CD14-positive monocyte (primary cell): Measurements from ENCODE around the gene PORCN. TPM values are rescaled to one million over a fixed set of nuclear protein-coding genes. Genes with fewer than 3 reads are reported as not detected.
A peak's percentile ranks its signal among the peaks of the same experiment; 100 is the strongest.

ENCODE experiments used
- DNase-seq, 3 donors: peaks; one replicate each; pipeline ENCODE4 v3.0.0-alpha.2; 2011 to 2022
- H2AFZ ChIP-seq: 2 replicates; pipeline ENCODE4 v1.6.0; 2012; ENCODE audit warnings: mild to moderate bottlenecking, low read depth, low read length, inconsistent platforms; ENCODE audit not compliant: insufficient read depth, poor library complexity, severe bottlenecking
- H3K27ac ChIP-seq, 2 donors: 1 replicate in 1 of 2; 2 replicates in 1 of 2; pipeline ENCODE4 v1.5.1; 2012 to 2013; ENCODE audit warnings: low read length in 2 of 2, control low read depth in 1 of 2, inconsistent platforms in 1 of 2, low read depth in 1 of 2, mild to moderate bottlenecking in 1 of 2
- H3K27me3 ChIP-seq, 2 donors: one replicate each; pipeline versions ENCODE4 v1.6.0 to v1.6.1; 2011 to 2013; ENCODE audit warnings: low read length in 2 of 2; ENCODE audit not compliant: control insufficient read depth in 2 of 2, insufficient read depth in 2 of 2
- H3K36me3 ChIP-seq, 2 donors: replicated peaks in 1 of 2; 1 replicate in 1 of 2; 2 replicates in 1 of 2; pipeline versions ENCODE4 v1.5.1 to v1.6.1; 2012 to 2013; ENCODE audit warnings: low read length in 2 of 2, control low read depth in 1 of 2, inconsistent platforms in 1 of 2, mild to moderate bottlenecking in 1 of 2; ENCODE audit not compliant: insufficient read depth in 2 of 2, control insufficient read depth in 1 of 2
- H3K4me1 ChIP-seq, 2 donors: 1 replicate in 1 of 2; 2 replicates in 1 of 2; pipeline versions ENCODE4 v1.5.1 to v1.6.1; 2012 to 2013; ENCODE audit warnings: low read length in 2 of 2, control low read depth in 1 of 2, inconsistent platforms in 1 of 2, mild to moderate bottlenecking in 1 of 2, moderate library complexity in 1 of 2; ENCODE audit not compliant: insufficient read depth in 2 of 2, control insufficient read depth in 1 of 2
- H3K4me2 ChIP-seq: replicated peaks from 2 replicates; pipeline ENCODE3; 2012; ENCODE audit warnings: low read length, moderate library complexity, mild to moderate bottlenecking; ENCODE audit not compliant: poor library complexity, severe bottlenecking; ENCODE audit errors: extremely low read depth
- H3K4me3 ChIP-seq, 3 experiments: fragments of 200-600 bp in 1 of 3; sonication (generic) in 1 of 3; replicated peaks in 1 of 3; 1 replicate in 2 of 3; 2 replicates in 1 of 3; pipeline ENCODE4 v1.5.1; 2011 to 2013; ENCODE audit warnings: low read length in 3 of 3, mild to moderate bottlenecking in 3 of 3, control low read depth in 2 of 3, low read depth in 2 of 3, inconsistent platforms in 1 of 3, moderate library complexity in 1 of 3
- H3K79me2 ChIP-seq: 2 replicates; pipeline ENCODE4 v1.6.0; 2012; ENCODE audit warnings: mild to moderate bottlenecking, control low read depth, inconsistent platforms, low read length, moderate library complexity; ENCODE audit not compliant: insufficient read depth
- H3K9ac ChIP-seq: 2 replicates; pipeline ENCODE4 v1.6.0; 2017; ENCODE audit warnings: low read length, mild to moderate bottlenecking; ENCODE audit not compliant: insufficient read depth, poor library complexity, severe bottlenecking
- H3K9me3 ChIP-seq, 2 donors: replicated peaks in 1 of 2; 1 replicate in 1 of 2; 2 replicates in 1 of 2; pipeline versions ENCODE4 v1.5.1 to v1.6.1; 2012 to 2013; ENCODE audit warnings: low read length in 2 of 2, control low read depth in 1 of 2; ENCODE audit not compliant: control insufficient read depth in 1 of 2, insufficient read depth in 1 of 2
- H4K20me1 ChIP-seq: 2 replicates; pipeline ENCODE4 v1.6.0; 2012; ENCODE audit warnings: mild to moderate bottlenecking, low read length, control low read depth, moderate library complexity; ENCODE audit not compliant: insufficient read depth
- H3K27ac Mint-ChIP-seq, 7 donors: one replicate each; pipeline ENCODE4 v1.8.0; 2020; ENCODE audit warnings: mild to moderate bottlenecking in 7 of 7, mixed read lengths in 7 of 7, moderate library complexity in 6 of 7, inconsistent platforms in 2 of 7
- H3K27me3 Mint-ChIP-seq, 3 donors: one replicate each; pipeline ENCODE4 v1.8.0; 2021 to 2022; ENCODE audit warnings: low read depth in 3 of 3, mild to moderate bottlenecking in 3 of 3, mixed read lengths in 3 of 3, moderate library complexity in 3 of 3, inconsistent platforms in 1 of 3
- H3K36me3 Mint-ChIP-seq, 2 donors: one replicate each; pipeline ENCODE4 v1.8.0; 2020; ENCODE audit warnings: mixed read lengths in 2 of 2, inconsistent platforms in 1 of 2, mild to moderate bottlenecking in 1 of 2
- H3K4me1 Mint-ChIP-seq: one replicate; pipeline ENCODE4 v1.8.0; 2020; ENCODE audit warnings: mild to moderate bottlenecking, mixed read lengths
- H3K4me3 Mint-ChIP-seq, 2 donors: one replicate each; pipeline ENCODE4 v1.8.0; 2020; ENCODE audit warnings: mild to moderate bottlenecking in 2 of 2, mixed read lengths in 2 of 2, moderate library complexity in 1 of 2
- H3K9me3 Mint-ChIP-seq, 7 donors: one replicate each; pipeline ENCODE4 v1.8.0; 2020 to 2022; ENCODE audit warnings: mixed read lengths in 7 of 7, mild to moderate bottlenecking in 6 of 7, moderate library complexity in 6 of 7, inconsistent platforms in 2 of 7
- WGBS: methylation state at CpG from one replicate; pipeline ENCODE4 v1.1.5; 2013; ENCODE audit warnings: missing lambda C conversion rate; ENCODE audit not compliant: insufficient coverage; 5-methylcytosine and 5-hydroxymethylcytosine counted together
- intact Hi-C, 2 donors: fragments of 100-400 bp; cut with micrococcal nuclease; formaldehyde crosslinking; loops; one replicate each; pipeline versions ENCODE4 v1.15.0 to v1.15.1; 2023
- polyA plus RNA-seq, 3 donors: library from polyadenylated mRNA; depleted of rRNA in 1 of 3; unstranded in 2 of 3; stranded (reverse) in 1 of 3; fragments of 300-500 nt in 2 of 3; fragments of >200 nt in 1 of 3; fragmentation: Illumina TruSeq in 2 of 3; gene quantifications; 1 replicate in 2 of 3; 2 replicates in 1 of 3; pipeline ENCODE4 v1.2.3, GENCODE V29; 2012 to 2021
- TF ChIP-seq, protein P1 (sequence below): fragments of 200-600 bp; IDR thresholded peaks from one replicate; pipeline ENCODE4 v1.8.0; 2022; ENCODE audit warnings: antibody characterized with exemption, mild to moderate bottlenecking

Gene PORCN
- polyA plus RNA-seq, 3 donors: 7.5 to 10.5 (median 7.8) TPM

DNA sequence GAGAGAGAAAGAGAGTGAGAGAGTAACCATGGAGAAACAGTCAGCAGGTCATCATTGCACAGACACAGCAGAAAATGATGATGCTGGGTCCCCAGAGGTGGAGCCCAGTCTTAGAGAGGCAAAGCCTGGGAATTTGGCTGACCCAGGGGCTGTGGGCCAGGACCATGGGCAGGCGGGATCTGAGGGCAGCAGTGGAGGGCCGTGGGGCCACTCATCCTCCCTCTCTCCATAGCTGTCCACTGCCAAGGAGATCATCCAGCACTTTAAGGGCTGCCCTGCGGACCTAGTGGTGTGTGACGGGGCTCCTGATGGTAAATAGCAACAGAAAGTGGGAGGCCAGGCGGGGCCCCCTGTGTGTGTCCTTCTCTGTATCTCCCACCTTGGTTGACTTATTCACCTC lies 30.0 kb upstream of the PORCN start:
- TF ChIP-seq, protein P1, sequence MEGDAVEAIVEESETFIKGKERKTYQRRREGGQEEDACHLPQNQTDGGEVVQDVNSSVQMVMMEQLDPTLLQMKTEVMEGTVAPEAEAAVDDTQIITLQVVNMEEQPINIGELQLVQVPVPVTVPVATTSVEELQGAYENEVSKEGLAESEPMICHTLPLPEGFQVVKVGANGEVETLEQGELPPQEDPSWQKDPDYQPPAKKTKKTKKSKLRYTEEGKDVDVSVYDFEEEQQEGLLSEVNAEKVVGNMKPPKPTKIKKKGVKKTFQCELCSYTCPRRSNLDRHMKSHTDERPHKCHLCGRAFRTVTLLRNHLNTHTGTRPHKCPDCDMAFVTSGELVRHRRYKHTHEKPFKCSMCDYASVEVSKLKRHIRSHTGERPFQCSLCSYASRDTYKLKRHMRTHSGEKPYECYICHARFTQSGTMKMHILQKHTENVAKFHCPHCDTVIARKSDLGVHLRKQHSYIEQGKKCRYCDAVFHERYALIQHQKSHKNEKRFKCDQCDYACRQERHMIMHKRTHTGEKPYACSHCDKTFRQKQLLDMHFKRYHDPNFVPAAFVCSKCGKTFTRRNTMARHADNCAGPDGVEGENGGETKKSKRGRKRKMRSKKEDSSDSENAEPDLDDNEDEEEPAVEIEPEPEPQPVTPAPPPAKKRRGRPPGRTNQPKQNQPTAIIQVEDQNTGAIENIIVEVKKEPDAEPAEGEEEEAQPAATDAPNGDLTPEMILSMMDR: no peak
- no peak for DNase-seq
- H3K4me3 ChIP-seq: no peak overlapping the region
- H3K4me2 ChIP-seq: no peak overlapping the region
- no CpG with 5 or more reads among the region's 5 CpGs for WGBS
- no peak overlapping the region for H3K9ac ChIP-seq
- H3K79me2 ChIP-seq: peaks cover 22% of the 10 kb centered on the region
- H3K4me3 Mint-ChIP-seq: no peak overlapping the region
- no peaks in the 10 kb centered on the region for H3K9me3 ChIP-seq
- no peaks in the 10 kb centered on the region for H4K20me1 ChIP-seq
- peak overlapping the region in 1 of 7 donors; percentile 83 for H3K27ac Mint-ChIP-seq
- H3K36me3 ChIP-seq: peaks cover 22 to 43% of the 10 kb centered on the region in 2 donors
- peaks cover 8 to 24% of the 10 kb centered on the region in 2 donors for H3K4me1 ChIP-seq
- H3K27me3 Mint-ChIP-seq: peaks cover 0 to 2% (median 2%) of the 10 kb centered on the region in 3 donors
- H3K27me3 ChIP-seq: no peaks in the 10 kb centered on the region
- peaks cover 40 to 46% of the 10 kb centered on the region in 2 donors for H3K36me3 Mint-ChIP-seq
- H3K4me1 Mint-ChIP-seq: peaks cover 19% of the 10 kb centered on the region
- H3K27ac ChIP-seq: no peak overlapping the region
- H3K9me3 Mint-ChIP-seq: peaks cover 0 to 11% (median 1%) of the 10 kb centered on the region in 7 donors
- intact Hi-C loops: loop anchor here in 1 of 2 donors (5.0 to 10.0 kb wide), 2 partner anchors 58 to 96 kb away; partner anchors contain the start of genes RBM3 and TBC1D25
- no peak overlapping the region for H2AFZ ChIP-seq

DNA sequence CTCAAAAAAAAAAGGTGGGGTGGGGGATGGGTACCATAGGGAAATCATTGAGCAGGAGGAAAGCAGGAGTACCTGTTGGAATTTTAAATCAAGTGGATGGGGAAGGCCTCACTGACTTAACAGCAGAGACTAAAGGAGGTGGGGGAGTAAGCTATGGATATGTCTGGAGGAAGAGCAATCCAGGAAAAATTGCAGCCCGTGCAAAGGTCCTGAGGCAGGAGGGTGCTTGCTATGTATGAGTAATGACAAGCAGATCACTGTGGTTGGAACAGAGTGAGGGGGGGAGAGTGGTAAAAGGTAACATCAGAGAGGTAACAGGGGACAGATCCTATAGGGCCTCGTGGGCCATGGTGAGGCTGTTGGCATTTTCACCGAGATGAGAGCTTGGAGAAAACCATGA lies 28.6 kb upstream of the PORCN start:
- Mint-ChIP-seq H3K27me3 (peaks cover 0 to 5% (median 2%) of the 10 kb centered on the region in 3 donors), H3K4me3 (no peak overlapping the region), H3K27ac (peak overlapping the region in 1 of 7 donors; percentile 79), H3K36me3 (peaks cover 40 to 46% of the 10 kb centered on the region in 2 donors), H3K4me1 (peaks cover 16% of the 10 kb centered on the region), H3K9me3 (peaks cover 0 to 11% (median 1%) of the 10 kb centered on the region in 7 donors)
- no peaks in the 10 kb centered on the region for H3K9me3 ChIP-seq
- H3K4me1 ChIP-seq: peaks cover 8 to 20% of the 10 kb centered on the region in 2 donors
- intact Hi-C loops: loop anchor here in 1 of 2 donors (10.0 kb wide), 1 partner anchor 325 kb away; the partner anchor contains the start of gene HDAC6
- peaks cover 22% of the 10 kb centered on the region for H3K79me2 ChIP-seq
- TF ChIP-seq, protein P1: no peak
- no peak overlapping the region for H3K4me3 ChIP-seq
- H3K9ac ChIP-seq: no peak overlapping the region
- no peak for DNase-seq
- H2AFZ ChIP-seq: no peak overlapping the region
- peaks cover 23 to 46% of the 10 kb centered on the region in 2 donors for H3K36me3 ChIP-seq
- no peak overlapping the region for H3K27ac ChIP-seq
- H3K27me3 ChIP-seq: no peaks in the 10 kb centered on the region
- H3K4me2 ChIP-seq: no peak overlapping the region
- no peaks in the 10 kb centered on the region for H4K20me1 ChIP-seq
- 100% methylated on average over 3 of the region's 3 CpGs for WGBS
